DMS53 (cell line): ENCODE measurements around the gene EXOC6B.

ENCODE experiments used
- DNase-seq: peaks from one replicate; lab custom pipeline; 2025; lab: John Stamatoyannopoulos, UW

Gene EXOC6B

DNA sequence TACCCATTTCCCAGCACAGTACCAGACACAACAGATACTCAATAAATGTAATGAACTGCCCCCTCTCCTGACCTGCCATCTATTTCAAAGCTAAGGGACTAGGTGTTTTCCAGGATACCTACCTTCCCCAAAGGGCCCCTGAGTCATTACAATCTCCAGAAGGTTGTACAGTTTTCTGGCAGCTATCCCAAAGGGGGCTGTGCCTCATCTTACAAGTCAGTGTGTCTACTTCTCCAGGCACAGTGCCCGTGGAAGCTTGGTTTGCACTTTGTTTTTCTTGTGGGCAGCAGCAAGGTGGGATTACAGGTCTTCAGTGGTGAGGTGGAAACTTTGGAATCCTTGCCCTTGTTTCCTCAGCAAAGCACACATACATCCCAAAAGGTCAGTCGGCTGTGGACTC is 615.4 kb downstream of the EXOC6B start:
- DNase-seq, result no peak

GRCh38 chr2:72208225-72208624 is 617.6 kb downstream of the EXOC6B start:
- DNase-seq, result no peak

DNA sequence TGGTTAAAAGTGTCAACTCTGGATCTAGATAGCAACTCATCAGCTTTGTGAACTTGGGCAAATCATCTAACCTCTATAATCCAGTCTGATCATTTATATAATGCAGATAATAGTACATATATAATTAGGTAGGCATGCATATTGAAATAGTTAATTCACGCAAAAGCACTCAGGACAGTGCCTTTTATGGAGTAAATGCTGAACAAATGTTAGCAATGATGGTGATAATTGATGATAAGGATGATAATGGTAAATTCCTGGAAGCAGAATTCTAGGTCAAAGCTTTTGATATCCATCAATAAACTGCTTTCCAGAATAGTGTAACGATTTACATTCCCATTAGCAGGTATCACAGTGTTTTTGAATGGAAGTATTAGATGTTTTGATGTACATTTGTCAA is 618.5 kb downstream of the EXOC6B start:
- DNase-seq, result no peak

DNA sequence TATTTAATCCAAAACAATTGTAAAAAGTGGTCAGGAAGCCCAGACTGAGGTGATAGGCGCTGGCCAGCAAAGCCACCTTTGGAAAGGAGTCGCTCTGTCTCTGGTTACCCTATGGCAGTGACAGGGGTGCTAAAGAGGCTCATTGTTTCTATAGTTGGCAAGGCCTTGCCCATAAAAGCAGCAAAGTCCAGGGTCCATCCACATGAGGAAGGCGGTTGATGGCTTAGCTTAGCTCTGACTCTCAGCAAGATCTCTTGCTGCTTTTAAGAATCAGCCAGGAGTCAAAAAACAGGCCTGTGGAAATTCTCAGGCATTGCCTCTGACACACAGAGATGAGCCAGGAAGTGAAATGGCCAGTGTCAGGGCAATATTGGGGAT is 620.3 kb downstream of the EXOC6B start:
- no peak for DNase-seq

GRCh38 chr2:72204786-72205503 is 620.9 kb downstream of the EXOC6B start:
- DNase-seq, result no peak

- no peak for DNase-seq
These were observed 621.6 kb downstream of the EXOC6B start for GRCh38 chr2:72204156-72204785.

DNA sequence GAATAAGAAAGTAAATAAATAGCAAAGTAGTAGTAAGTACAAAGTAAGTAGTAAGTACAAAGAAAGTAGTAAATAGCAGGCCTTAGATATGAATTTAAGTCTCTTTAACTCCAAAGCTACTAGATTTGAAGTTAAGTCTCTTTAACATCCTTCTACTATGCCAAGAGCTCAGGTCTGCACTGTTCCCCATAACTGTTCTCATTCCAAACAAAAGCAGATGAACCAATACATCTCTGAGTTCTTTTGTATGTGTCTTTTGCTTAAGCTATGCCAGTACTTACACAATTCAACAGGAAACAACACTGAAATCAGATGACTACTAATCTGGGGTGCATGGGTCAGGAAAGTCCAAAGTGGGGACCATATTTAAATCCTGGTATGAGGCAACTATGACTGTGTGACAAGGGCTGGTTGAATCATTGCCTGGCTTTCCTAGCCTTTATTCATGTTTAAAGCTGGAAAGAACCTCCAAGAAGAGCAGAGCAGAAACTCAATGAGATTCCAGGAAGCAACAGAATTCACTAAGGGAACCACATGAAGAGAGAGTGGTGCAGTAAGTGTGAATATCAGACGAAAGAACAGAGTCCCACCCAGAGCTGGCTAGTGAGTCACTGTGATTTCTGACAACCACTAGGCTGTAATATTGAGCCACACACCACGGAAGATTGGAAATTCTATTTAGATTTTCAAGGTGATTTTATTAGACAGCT is 627.1 kb downstream of the EXOC6B start:
- DNase-seq, result no peak

GRCh38 chr2:72193723-72194122 is 632.1 kb downstream of the EXOC6B start:
- no peak for DNase-seq

GRCh38 chr2:72191441-72191840 is 634.4 kb downstream of the EXOC6B start:
- no peak for DNase-seq

GRCh38 chr2:72185206-72185605 is 640.6 kb downstream of the EXOC6B start:
- DNase-seq, result no peak

DNA sequence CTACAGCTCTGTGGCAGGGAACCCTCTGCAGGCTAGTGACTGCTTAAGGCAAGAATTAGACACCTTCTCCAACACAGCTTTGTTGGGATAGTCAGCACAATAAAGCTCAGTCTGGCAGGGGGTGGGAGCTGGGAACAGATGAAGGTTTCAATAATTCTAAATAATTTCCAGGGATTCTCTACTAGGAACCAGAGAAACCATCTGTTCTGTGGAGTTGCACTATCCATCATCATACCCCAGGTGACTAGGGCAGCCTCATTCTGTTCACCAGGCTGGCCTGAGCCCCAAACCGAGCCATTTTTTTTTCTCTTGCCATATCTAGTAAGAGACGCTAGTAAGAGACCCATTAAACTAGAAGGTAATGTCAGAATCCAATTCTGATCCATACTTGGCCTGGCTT is 642.4 kb downstream of the EXOC6B start:
- DNase-seq, result no peak

GRCh38 chr2:72183016-72183415 is 642.8 kb downstream of the EXOC6B start:
- DNase-seq, result no peak

GRCh38 chr2:72182547-72182946 is 643.3 kb downstream of the EXOC6B start:
- no peak for DNase-seq

GRCh38 chr2:72181616-72182015 is 644.2 kb downstream of the EXOC6B start:
- no peak for DNase-seq

DNA sequence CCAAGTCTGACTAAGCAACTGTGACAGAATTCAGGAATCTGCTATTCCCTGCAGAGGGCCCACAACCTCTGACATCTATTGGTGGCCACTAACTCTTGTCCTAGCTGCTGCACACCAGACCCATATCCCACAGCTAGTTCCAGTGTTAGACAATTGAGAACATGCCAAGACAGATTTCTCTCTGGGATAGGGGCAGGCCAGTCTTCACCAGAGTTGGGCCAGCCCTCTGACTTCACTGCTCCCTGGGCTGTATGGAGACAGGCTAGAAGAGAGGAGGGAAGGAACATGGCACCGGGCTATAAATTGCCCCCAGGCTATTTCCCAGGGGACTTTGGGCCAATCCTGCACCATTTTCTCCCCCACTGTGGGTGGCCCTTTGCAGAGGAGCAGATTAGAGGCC is 645.5 kb downstream of the EXOC6B start:
- DNase-seq, result no peak

DNA sequence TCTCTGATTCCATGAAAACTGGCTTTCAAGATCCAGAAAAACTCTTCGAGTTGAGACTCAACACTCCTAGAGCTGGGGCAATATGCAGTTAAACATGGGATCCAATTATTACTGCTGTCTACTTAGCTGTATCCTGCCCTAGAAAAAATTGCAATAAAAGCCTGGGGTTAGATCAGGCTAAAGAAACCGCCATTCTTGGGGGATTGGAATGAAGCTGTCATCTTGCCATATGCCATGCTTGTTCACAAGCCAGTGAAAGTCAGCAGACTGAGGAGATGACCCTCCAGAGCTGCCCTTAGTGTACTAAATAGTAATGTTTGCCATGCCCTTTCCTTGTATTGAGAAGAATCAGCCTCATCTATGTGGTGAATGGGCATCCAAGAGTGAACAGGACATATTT is 647.3 kb downstream of the EXOC6B start:
- DNase-seq, result no peak

GRCh38 chr2:72176281-72176680 is 649.6 kb downstream of the EXOC6B start:
- DNase-seq, result no peak

DNA sequence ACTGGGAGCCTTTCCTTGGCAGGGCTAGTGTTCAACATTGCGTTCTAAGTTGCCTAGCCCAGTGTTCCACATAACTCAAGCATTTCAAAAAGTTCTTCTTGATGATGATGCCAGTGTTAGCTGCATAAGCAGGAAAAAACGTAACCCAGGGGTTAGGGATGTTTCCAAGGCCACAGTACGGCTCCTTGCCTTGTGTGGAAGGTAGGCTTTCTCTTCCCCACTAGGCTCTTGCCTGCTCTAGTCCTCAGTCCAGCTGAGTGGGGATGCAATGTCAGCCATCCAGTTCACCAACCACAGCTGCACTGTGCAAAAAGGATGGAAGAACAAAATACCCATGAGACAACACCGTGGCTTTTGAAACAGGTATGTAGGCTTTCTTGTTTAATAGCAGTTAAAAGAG is 650.2 kb downstream of the EXOC6B start:
- DNase-seq, result no peak

DNA sequence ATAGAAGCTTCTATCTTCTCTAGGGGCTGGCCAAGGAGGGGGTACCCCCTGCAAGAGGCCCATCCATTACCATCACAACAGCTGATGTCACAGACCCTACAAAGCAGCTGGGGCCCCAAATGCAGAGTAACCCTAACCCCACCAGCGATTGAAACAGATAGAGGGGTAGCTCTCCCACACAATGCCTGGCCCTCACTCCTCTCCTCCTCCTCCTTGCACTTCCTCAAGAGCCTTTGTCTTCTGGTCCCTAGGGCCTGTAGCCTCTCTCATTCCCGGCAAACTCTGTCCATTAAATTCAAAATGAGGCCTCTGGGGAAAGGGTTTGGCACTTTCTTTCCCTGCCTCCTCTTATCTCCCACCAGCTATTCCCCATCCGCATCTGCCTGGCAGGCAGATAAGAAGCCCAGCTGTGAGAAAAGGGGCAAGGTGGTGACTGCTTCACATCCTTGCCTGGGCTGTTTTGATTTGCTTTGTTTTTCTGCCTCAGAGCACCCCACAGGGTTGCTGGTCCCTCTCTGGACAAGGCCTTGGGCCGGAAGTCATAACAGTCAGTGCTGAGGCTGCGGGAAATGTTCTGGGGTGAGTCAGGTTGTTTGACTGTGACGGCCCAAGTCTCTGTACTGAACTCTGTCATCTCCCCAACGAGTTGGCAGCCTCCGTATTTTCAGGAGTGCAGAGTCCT is 652.1 kb downstream of the EXOC6B start:
- no peak for DNase-seq

GRCh38 chr2:72172478-72172877 is 653.4 kb downstream of the EXOC6B start:
- no peak for DNase-seq

- DNase-seq, result no peak
These were observed 659.6 kb downstream of the EXOC6B start for GRCh38 chr2:72166279-72166678.

DNA sequence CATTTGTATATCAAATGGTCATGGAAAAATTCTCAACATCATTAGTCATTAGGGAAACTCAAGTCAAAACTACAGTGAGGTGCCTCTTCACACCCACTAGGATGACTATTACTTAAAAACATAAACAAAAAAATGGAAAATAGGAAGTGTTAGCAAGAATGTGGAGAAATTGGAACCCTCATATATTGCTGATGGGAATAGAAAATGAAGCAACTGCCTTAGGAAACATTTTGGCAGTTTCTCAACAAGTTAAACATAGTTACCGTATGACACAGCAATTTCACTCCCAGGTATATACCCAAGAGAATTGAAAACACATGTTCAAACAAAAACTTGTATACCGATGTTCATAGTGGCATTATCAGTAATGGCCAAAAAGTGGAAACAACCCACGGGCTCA is 660.0 kb downstream of the EXOC6B start:
- no peak for DNase-seq

GRCh38 chr2:72162574-72162973 is 663.3 kb downstream of the EXOC6B start:
- DNase-seq, result no peak
